Adipose tissue (tissue), 3 donors: Measurements from ENCODE around the gene PGA4. TPM values are rescaled to one million over a fixed set of nuclear protein-coding genes. Genes with fewer than 3 reads are reported as not detected.
"Not testable (repeated sequence)": the region's sequence is repeated elsewhere in the genome, so short reads cannot be mapped to it uniquely, and the experiment has no call there.

Experiments used
- H3K27ac ChIP-seq: one replicate; pipeline ENCODE4 v1.5.1; 2013; ENCODE audit warnings: low read depth, low read length
- WGBS, 3 donors: extraction: QIAGEN DNeasy Blood & Tissue Kit; methylation state at CpG; one replicate each; pipeline ENCODE4 v1.1.7; 2013; 5-methylcytosine and 5-hydroxymethylcytosine counted together
- polyA plus RNA-seq, 3 donors: library from polyadenylated mRNA; stranded (reverse); fragments of 200-250 nt; gene quantifications; one replicate each; pipeline ENCODE4 v1.2.3, GENCODE V29; 2013
- donor health status: healthy with polysubstance abuse.
- donor health status: Bipolar disorder and iron deficiency.
- donor health status: healthy.

The PGA4 gene
- 1,000 to 10,000 TPM in 1 of 3 donors, 100 to 1,000 TPM in 1, 1 to 10 TPM in 1; 2.1 to 3,314 (median 221) TPM for polyA plus RNA-seq

DNA sequence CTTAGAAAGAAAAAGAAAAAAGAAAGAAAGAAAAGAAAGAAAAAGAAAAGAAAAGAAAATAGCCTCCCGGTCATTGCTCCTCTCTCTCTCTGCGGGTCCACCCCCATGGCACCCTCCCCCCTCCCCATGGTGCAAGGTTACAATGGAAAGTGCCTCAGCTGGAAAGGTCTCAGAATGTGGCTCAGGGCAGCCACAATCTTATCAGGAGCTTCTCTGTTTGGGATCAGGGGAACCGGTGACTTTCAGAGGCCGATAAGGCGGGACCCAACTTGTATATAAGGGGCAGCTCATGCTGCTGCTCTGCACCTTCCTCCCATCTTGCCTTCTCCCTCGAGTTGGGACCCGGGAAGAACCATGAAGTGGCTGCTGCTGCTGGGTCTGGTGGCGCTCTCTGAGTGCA, at the start of gene PGA4:
Gene PGA4 (plus strand): TSS at position 301 of the 400 bp plus-strand sequence. CDS start 54 bp downstream, at position 355.
- no CpG with 5 or more reads among the region's 8 CpGs for WGBS, 3 donors

DNA sequence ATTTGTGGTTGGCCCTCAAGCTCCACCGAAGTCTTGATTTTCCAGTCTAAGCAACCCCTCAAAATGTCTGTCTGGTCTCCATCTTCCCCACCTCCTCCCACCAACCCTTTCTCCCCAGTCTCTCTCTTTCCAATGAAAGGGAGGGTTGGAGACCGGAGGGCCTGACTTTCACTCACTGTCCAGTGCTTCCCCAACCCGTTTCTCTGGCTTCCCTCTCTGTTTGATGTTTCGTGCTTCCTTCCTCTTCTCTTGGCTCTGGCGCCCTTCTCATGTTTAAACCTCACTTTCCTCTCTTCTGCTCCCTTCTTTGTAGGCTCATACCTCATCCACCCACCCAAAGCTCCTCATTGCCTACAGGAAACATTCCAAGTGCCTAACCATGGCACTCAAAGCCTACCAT, 49.8 kb upstream of the PGA4 start:
- WGBS, 3 donors = 43 to 71% (median 50%) methylated on average over 5 of the region's 5 CpGs
- no peak overlapping the region for H3K27ac ChIP-seq

More for the DNA sequence above, at the start of gene PGA4:
- H3K27ac ChIP-seq = not testable (repeated sequence)

GRCh38 chr11:61172888-61173287, 49.3 kb upstream of the PGA4 start:
- no peak overlapping the region for H3K27ac ChIP-seq
- 90 to 95% (median 92%) methylated on average over 3 of the region's 3 CpGs for WGBS, 3 donors

GRCh38 chr11:61173456-61173855, 48.7 kb upstream of the PGA4 start:
- WGBS, 3 donors = 70 to 76% (median 76%) methylated on average over 4 of the region's 4 CpGs
- H3K27ac ChIP-seq = no peak overlapping the region

DNA sequence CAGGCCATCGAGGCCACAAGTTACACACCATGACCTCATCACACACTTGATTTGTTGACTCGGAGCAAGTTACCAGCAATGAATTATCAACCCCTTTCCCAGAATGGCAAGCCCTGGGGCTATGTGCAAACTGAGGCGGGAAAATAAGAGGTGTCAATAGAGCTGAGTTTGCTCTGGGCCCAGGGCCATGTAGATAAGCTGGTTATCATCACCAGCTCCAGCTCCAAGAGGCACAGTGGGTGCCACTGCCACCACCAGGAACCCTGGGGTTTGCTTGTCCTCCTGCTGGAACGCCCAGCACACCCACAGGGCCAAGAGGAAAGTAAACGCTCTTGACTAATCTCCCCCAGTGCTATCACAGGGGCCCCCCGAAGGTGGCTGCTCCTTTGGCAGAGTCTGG, 47.9 kb upstream of the PGA4 start:
- 47 to 87% (median 83%) methylated on average over 6 of the region's 6 CpGs for WGBS, 3 donors
- no peak overlapping the region for H3K27ac ChIP-seq

- WGBS, 3 donors = 60 to 72% (median 64%) methylated on average over 6 of the region's 6 CpGs
- H3K27ac ChIP-seq = no peak overlapping the region
These were observed 47.2 kb upstream of the PGA4 start for GRCh38 chr11:61174949-61175348.

- WGBS, 3 donors = 66 to 74% (median 67%) methylated on average over 6 of the region's 6 CpGs
These were observed 45.7 kb upstream of the PGA4 start for GRCh38 chr11:61176446-61176845.

GRCh38 chr11:61180205-61180604, 41.9 kb upstream of the PGA4 start:
- H3K27ac ChIP-seq = not testable (repeated sequence)
- WGBS, 3 donors = 93 to 96% (median 93%) methylated on average over 6 of the region's 6 CpGs

More at GRCh38 chr11:61176446-61176845, 45.7 kb upstream of the PGA4 start:
- H3K27ac ChIP-seq = no peak overlapping the region

GRCh38 chr11:61181489-61181888, 40.7 kb upstream of the PGA4 start:
- H3K27ac ChIP-seq = no peak overlapping the region
- WGBS, 3 donors = 93 to 96% (median 96%) methylated on average over 4 of the region's 4 CpGs

DNA sequence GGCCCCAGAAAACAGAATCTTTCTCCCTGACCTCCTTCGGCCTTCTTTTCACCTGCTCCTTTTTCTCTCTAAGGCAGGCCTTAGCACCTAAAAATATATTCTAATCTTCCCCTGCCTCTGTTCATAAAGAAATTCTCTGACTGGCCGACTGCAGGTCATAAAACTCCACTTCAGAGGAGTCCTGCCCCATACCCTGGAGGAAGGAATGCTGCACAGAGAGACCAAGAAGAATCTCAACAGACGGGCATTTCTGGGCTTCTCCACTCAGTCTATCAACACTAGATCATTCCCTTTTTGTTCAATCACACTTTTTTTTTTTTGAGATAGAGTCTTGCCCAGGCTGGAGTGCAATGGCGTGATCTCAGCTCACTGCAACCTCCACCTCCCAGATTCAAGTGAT, 38.5 kb upstream of the PGA4 start:
- 83 to 90% (median 89%) methylated on average over 4 of the region's 4 CpGs for WGBS, 3 donors
- no peak overlapping the region for H3K27ac ChIP-seq

GRCh38 chr11:61186504-61186903, 35.6 kb upstream of the PGA4 start:
- 71 to 92% (median 90%) methylated on average over 8 of the region's 8 CpGs for WGBS, 3 donors
- no peak overlapping the region for H3K27ac ChIP-seq

DNA sequence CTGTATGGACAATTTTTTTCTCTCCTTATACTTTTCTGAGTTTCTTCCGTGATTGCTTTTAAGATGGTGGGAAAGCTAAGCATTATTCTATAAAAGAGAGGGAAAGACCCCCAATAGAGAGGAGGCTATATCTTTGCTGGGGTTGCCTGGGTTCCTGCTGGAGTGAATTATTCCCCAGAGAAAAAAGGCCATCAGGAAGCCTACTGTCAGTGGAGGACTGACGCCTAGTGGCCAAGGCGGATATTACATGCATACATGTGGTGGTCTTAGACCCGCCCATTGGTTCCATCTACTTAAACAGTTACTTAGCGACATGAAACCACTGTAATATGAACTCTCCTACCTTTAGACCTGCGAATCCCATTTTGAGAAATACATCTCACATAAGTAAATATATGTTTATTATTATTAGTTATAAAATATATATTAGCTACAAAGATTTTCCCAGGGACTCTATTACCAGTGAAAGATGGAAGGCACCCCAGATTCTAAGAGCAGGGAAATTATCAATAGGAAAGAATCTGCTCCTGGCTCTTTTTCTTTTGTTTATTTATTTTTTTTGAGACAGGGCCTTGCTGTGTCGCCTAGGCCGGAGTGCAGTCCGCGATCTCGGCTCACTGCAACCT, 34.5 kb upstream of the PGA4 start:
- no peak overlapping the region for H3K27ac ChIP-seq
- 42 to 46% (median 42%) methylated on average over 11 of the region's 11 CpGs for WGBS, 3 donors

- WGBS, 3 donors = 76 to 87% (median 84%) methylated on average over 8 of the region's 8 CpGs
- no peak overlapping the region for H3K27ac ChIP-seq
These were observed 32.2 kb upstream of the PGA4 start for GRCh38 chr11:61189933-61190332.

DNA sequence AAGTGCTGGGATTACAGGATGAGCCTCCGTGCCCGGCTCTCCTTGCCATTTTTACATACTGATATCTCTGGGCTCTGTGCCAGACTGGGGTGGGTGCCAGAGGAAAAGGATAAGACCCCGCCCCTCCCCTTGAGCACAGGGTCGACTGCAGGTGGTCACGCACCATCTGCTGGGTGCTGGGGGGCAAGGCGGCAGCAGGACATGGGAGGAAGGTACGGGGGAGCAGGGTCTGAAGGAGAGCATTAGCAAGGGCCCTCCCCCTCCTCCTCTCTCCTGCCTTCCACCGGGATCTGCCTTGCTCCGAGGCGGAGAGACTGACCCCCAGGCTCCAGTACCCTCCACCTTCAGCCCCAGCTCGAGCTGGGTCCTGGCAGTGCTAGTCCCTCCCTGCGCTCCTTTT, 28.6 kb upstream of the PGA4 start:
- no peak overlapping the region for H3K27ac ChIP-seq
- 35 to 46% (median 40%) methylated on average over 10 to 12 of the region's 12 CpGs for WGBS, 3 donors

- H3K27ac ChIP-seq = no peak overlapping the region
- 65 to 69% (median 66%) methylated on average over 12 of the region's 12 CpGs for WGBS, 3 donors
These were observed 27.9 kb upstream of the PGA4 start for GRCh38 chr11:61194169-61194671.

- H3K27ac ChIP-seq = no peak overlapping the region
- WGBS, 3 donors = 76 to 81% (median 77%) methylated on average over 7 of the region's 7 CpGs
These were observed 27.0 kb upstream of the PGA4 start for GRCh38 chr11:61194981-61195695.

GRCh38 chr11:61195719-61196118, 26.4 kb upstream of the PGA4 start:
- H3K27ac ChIP-seq = no peak overlapping the region
- 83 to 85% (median 83%) methylated on average over 7 of the region's 7 CpGs for WGBS, 3 donors

DNA sequence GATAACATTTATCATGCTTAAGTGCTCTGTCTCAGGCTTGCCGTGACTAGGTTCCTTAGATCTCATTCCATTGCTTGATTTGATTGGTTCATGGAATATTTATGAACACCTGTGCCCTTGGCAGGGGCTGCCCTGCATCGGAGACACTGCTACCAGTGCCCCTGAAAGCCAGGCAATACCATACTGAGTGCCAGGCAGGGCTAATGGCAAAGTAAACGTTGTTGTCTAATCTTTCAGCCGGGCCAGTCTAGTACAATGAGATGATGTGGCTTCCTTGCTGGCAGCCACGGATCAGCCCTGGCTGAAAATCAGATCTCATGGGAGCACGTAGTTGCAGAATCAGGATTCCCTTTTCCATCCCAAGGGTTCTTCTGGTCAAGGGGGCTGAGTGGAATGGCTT, 23.8 kb upstream of the PGA4 start:
- WGBS, 3 donors = 32 to 71% (median 67%) methylated on average over 6 of the region's 6 CpGs
- no peak overlapping the region for H3K27ac ChIP-seq

DNA sequence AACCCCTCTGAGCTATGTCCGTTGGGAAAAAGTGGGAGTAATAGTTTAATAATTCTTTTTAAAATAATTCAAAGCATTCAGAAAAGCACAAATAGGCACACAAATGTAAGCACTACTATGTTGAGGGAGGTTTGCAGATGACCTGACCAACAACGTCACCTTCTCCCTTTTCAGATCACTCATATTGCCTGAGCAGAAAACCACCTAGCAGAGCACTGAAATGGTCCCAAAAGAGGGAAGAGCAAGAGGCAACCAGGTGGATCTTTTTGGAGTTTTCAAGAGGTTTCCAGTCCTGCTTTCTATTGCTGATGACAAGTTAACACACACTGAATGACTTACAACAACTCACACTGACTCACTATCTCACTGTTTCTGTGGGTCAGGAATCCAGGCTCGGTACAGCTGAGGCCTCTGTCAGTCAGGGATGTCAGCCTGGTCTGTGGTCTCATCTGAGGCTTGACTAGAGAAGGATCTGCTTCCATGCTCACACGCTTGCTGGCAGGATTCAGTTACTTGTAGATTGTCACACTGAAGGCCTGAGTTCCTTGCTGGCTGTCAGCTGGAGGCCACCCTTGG, 23.1 kb upstream of the PGA4 start:
- H3K27ac ChIP-seq = no peak overlapping the region
- 85 to 92% (median 87%) methylated on average over 4 of the region's 4 CpGs for WGBS, 3 donors
